ENCODE data around the gene MYO10.

DNA sequence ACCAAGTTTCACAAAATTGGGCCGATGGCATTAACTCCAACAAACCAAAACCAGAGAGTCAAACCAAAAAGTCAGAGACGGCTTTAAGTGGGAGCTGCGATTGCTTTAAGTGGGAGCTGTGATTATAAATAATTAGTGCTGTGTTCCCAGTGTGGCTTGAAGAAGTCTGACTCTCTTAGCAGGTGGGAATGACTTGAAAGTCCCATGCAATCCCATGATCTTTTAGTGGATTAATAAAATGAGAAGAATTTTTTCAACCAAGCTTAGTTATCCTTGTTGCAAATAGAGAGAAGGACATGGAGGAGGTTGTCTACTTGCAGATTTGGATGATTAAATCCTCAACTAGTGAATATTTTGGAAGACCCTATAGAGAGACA, 68.5 kb downstream of the MYO10 start:
- TF ChIP-seq, protein P1, sequence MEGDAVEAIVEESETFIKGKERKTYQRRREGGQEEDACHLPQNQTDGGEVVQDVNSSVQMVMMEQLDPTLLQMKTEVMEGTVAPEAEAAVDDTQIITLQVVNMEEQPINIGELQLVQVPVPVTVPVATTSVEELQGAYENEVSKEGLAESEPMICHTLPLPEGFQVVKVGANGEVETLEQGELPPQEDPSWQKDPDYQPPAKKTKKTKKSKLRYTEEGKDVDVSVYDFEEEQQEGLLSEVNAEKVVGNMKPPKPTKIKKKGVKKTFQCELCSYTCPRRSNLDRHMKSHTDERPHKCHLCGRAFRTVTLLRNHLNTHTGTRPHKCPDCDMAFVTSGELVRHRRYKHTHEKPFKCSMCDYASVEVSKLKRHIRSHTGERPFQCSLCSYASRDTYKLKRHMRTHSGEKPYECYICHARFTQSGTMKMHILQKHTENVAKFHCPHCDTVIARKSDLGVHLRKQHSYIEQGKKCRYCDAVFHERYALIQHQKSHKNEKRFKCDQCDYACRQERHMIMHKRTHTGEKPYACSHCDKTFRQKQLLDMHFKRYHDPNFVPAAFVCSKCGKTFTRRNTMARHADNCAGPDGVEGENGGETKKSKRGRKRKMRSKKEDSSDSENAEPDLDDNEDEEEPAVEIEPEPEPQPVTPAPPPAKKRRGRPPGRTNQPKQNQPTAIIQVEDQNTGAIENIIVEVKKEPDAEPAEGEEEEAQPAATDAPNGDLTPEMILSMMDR (IDR thresholded peaks at IDR 0.05; ENCODE audit: insufficient read depth, low read depth, low read length): no peak
- TF ChIP-seq EZH2 (IDR thresholded peaks at IDR 0.05; ENCODE audit: insufficient read depth, low read length): no peak
